Activated CD4-positive, alpha-beta T cell treated with anti-CD3 and anti-CD28 coated beads, Interleukin-2, Interleukin-6, amounts not matched to agents 100 ng/mL and 50 ng/mL, durations not matched to agents 16 hours and 8 hours (primary cell): ENCODE data around the gene SLC25A38.
"Not testable (repeated sequence)": the region's sequence is repeated elsewhere in the genome, so short reads cannot be mapped to it uniquely, and the experiment has no call there.

Source experiments
- DNase-seq: peaks from one replicate; pipeline ENCODE4 v3.0.0-alpha.2; 2020

SLC25A38 gene

DNA sequence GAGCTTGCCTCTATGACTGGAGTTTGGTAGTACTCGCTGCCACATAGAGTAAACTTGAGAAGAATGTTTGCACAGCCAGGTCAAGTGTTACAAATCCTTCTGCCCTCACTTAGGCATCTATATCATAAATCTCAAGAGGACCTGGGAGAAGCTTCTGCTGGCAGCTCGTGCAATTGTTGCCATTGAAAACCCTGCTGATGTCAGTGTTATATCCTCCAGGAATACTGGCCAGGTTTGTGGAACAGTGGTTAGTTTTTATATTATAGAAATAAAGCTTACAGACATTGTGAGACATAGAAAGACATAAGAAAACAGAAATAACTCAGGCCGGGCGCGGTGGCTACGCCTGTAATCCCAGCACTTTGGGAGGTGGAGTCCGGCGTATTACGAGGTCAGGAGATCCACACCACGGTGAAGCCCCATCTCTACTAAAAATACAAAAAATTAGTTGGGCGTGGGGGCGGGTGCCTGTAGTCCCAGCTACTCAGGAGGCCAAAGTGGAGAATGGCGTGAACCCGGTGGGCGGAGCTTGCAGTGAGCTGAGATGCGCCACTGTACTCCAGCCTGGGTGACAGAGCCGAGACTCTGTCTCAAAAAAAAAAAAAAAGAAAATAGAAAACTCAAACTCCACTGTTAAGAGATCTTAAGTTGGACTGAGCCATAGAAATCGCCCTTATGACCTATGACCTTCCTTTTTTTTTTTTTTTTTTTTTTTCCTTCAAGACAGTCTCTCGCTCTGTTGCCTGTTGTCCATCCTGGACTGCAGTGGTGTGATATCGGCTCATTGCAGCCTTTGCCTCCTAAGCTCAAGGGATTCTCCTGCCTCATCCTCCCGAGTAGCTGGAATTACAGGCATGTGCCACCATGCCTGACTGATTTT, 25.6 kb downstream of the SLC25A38 start:
- peak; percentile 81 for DNase-seq

DNA sequence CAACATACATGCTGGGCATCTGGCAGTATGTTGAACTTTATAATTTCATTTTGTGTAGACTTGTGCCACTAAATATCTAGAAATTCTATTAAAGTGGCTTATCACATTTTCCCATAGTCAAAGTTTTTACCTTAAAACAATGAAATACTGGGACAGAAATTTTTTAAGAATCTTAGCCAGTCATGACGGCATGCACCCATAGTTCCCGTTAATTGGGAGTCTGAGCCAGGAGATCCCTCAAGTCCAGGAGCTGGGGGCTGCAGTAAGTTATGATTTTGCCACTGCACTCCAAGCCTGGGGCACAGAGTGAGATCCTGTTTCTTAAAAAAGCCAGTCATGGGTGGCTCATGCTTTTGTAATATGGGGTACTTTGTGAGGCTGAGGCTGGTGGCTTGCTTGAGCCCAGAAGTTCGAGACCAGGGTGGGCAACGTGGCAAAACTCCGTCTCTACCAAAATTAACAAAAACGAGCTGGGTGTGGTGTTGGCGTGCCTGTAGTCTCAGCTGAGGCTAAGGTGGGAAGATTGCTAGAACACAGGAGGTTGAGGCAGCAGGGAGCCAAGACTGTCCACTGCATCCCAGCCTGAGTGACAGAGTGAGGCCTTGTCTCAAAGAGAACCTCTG, 26.5 kb downstream of the SLC25A38 start:
- no peak for DNase-seq

DNA sequence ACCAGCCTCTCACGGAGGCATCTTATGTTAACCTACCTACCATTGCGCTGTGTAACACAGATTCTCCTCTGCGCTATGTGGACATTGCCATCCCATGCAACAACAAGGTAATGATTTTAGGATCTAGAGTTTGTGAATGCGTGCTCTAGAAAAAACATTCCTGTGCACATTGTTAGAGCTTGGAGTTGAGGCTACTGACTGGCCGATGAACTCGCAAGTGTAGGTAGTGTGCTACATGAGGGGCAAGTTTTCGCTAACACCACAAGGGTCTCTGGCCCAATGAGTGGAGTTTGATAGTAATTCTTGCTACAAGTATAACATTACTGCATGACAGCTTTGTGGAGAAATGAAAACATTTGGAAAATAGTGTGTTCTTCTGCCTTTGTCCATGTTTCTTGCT, 27.7 kb downstream of the SLC25A38 start:
- DNase-seq, result no peak

DNA sequence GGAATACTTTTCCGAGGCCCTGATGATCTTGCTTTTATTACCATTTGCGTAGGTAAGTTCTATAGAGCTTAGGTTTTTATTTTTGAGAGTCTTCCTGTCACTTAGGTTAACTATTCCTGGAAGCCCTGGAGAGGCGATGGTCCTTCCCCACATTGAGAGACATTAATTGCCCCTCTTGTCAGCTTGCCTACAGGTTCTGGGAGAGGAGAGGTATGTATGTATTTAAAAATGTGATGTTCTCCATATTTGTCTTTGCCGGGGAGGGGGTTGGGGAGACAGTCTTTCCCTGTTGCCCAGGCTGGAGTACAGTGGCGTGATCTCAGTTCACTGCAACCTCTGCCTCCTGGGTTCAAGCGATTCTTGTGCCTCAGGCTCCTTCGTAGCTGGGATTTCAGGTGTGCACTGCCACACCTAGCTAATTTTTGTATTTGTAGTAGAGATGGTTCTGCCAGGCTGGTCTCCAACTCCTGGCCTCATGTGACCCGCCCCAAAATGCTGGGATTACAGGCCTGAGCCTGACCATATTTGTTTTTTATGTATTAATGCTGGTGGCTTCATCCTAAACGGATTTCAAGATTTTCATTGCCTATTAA, 29.6 kb downstream of the SLC25A38 start:
- DNase-seq, result no peak

DNA sequence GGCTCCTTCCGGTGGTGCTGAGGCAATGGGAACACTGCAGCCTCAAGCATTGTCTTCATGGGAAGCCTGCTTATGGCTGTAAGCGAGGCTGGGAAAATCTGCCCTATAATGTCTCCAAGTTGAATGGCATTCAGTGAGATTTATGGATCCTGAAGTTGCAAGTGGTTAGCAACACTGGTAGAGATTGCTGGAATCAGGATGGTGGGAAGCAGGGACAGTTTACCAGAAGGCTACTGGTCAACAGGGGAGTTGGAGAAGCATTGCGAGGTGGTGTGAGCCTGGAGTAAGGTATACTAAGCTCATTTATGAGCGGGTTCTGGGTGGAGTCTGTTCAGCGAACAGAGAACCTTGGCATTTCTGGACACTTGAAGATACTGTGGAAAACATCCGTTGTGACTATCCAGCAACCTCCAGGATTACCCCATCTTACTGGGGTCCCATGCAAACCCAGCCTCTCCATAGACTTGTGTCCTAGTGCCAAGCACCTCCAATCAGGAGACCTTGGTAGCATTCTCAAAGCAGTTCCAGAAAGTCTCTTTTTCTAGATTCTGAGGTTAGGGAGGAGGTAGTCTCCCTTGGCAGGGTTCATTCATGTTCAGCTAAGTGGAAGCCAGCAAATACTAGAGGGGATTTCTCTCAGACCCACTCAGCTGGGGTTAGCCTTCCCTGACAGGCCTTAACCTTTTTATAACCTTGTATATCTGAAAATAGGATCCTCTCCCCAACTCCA, 30.7 kb downstream of the SLC25A38 start:
- DNase-seq, result no peak

DNA sequence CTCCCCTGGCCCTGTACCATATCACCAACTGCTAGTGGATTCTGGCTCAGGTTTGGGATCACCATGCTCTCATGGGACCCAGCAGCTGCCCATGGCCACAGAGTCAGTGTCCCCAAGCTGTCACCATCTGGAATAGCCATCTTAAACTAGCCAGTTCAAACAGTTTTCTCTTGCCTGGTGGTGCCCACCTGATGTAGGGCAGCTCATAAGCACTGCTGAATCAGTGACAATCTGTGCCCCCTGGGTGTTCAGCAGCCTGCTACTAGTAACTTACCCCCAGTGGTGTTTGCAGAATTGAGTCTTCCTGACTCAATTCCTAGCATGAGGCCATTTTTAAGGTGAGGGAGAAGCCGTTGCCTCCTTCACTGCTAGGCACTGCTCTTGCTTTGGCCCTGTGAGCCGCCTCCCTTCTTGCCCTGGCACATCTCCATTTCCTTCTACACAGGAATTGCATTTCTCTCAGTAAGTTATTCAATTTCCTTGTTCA, 31.3 kb downstream of the SLC25A38 start:
- peak; percentile 28 for DNase-seq

DNA sequence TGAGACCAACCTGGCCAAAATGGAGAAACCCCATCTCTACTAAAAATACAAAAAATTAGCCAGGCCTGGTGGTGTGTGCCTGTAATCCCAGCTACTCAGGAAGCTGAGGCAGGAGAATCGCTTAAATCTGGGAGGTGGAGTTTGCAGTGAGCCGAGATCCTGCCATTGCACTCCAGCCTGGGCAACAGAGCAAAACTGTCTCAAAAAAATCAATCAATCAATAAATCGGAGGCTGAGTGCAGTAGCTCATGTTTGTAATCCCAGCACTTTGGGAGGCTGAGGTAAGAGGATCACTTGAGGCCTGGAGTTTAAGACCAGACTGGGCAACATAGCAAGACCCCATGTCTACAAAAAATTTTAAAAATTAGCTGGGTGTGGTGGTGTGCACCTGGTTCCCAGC, 32.1 kb downstream of the SLC25A38 start:
- DNase-seq, result peak; percentile 23

DNA sequence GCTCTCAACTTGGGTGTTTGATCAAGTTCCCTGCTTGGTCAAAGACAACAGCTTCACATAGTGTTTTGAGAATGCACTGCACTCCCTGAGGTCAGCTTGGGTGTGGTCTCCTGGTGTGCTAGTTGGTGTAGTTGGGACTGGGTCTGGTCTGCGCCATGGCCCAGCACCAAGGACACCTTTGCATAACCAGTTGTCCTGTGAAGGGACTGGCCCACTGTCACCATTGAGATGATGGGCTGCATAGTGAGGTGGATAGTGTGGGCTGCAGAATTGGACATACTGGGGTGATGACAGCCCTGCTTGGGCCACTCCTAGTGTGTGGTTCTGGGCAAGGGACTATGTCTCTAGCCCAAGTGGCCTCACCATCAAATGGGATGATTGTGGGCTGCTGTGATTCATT, 32.8 kb downstream of the SLC25A38 start:
- peak; percentile 30 for DNase-seq

DNA sequence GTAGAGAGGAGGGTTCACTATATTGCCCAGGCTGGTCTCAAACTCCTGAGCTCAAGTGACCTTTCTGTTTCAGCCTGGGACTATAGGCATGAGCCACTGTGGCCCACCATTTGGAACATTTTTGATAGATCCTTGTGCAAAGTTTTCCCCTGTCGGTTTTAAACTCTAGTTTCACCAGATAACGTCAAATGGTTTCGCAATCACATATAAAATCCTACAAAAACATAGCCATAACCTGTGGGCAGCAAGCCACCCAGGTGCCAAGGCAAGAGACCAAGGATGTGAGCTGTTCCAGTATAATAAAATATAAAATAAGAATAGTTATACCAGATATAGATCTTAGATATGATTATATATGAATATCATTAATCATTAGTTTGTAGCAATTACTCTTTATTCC, 33.8 kb downstream of the SLC25A38 start:
- DNase-seq, result not testable (repeated sequence)

DNA sequence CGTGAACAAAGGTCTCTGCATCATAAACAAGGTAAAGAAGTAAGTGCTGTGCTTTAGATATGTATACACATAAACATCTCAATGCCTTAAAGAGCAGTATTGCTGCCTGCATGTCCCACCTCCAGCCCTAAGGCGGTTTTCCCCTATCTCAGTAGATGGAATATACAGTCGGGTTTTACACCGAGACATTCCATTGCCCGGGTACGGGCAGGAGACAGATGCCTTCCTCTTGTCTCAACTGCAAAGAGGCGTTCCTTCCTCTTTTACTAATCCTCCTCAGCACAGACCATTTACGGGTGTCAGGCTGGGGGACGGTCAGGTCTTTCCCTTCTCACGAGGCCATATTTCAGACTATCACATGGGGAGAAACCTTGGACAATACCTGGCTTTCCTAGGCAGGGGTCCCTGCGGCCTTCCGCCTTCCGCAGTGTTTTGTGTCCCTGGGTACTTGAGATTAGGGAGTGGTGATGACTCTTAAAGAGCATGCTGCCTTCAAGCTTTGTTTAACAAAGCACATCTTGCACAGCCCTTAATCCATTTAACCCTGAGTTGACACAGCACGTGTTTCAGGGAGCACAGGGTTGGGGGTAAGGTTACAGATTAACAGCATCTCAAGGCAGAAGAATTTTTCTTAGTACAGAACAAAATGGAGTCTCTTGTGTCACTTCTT, 35.5 kb downstream of the SLC25A38 start:
- DNase-seq, result not testable (repeated sequence)

DNA sequence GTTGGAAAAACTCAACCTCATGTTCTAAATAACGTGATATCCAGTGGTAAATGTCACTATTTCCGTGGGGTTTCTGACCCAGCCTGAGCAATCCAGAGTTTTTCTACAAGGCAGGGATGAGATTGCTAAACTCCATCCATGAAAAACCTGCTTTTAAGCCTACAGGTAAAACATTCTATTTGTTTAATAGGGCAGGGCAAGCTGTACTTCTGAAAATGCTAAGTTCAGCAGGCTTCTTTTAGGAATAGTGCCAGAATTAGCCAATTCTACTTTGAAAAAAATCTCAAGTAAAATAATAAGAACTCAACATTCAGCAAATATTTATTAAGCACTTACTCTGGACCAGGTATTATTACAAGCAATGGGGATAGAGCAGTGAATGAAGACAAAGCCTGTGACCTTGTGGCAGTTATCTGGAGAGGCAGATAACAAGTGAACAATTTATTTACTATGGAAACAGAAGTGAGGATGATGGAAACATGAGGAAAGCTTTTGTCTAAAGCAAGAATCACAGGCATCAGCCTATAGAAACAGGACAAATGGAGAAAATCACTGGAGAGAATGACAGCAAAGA, 36.7 kb downstream of the SLC25A38 start:
- no peak for DNase-seq

DNA sequence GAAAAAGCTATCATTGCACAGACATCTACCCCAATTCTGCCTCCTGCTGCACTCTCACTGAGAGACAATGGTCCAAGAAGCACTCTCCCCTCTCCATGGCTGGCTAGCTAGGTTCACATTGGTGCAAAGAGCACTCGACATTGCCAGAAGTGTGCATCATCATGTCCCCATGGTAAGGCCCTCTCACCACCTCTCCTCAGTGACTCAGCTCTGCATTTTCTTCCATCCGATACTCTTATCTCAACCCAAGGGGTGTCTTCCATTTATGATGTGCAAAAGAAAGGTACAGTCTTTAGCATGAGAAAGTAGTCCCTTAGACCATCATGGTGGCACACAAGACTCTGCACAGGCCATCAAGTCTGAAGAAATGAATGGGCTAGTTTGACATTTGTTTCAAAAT, 37.4 kb downstream of the SLC25A38 start:
- no peak for DNase-seq

DNA sequence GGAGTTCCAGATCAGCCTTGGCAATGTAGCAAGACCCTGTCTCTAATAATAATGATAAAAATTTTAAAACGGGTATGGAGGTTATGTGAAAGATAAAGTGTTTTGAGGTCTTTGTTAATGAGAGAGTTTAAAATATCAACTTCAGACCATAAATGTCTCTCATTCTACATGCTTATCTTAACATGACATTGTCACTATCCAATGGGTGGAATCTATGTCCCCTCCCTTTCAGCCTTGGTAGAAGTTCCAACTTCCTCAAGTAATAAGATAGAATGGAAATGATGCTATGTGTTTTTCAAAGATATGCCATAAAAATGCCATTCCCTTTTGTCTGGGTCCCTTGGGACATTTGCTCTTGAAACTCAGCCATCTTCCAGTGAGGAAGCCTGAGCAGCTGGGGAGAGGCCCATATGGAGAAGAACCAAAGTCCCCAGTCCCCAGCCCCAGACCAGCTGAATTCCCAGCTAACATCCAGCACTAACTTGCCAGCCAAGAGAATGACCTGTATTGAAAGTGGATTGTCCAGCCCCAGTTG, 40.3 kb downstream of the SLC25A38 start:
- DNase-seq, result no peak

DNA sequence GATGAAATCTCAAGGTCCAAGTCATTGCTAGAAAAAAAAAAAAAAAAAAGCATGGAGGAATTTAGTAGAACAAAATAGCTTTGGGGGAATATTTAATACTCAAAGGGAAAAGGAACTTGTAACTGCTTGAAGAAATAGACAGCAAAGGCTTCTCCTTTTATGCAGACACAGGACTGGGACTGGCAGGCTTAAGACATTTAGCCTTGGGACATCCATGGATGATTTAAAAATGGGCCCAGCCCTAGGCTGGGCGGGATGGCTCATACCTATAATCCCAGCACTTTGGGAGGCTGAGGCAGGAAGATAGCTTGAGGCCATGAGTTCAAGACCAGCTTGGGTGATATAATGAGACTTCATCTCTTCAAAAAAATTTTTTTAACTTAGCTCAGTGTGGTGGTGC, 43.1 kb downstream of the SLC25A38 start:
- no peak for DNase-seq

DNA sequence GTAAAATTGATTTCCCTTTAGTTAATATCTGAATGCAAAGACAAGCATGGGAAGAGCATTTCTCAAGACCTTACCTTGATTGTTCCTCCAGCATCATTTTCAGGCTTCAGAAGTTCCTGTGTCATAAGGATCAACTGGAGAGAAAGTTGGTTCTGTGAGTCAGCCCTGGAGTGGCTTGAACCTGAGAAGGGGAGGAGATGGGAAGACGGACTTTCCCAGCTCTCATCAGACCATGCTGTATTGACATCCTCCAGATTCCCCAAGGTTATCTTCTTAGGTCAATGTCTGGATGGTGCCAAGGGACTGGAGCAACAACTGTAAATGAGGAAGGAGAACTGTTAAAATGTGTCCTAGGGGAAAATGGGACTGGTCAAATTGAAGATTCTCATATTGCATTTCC, 44.3 kb downstream of the SLC25A38 start:
- DNase-seq, result no peak

DNA sequence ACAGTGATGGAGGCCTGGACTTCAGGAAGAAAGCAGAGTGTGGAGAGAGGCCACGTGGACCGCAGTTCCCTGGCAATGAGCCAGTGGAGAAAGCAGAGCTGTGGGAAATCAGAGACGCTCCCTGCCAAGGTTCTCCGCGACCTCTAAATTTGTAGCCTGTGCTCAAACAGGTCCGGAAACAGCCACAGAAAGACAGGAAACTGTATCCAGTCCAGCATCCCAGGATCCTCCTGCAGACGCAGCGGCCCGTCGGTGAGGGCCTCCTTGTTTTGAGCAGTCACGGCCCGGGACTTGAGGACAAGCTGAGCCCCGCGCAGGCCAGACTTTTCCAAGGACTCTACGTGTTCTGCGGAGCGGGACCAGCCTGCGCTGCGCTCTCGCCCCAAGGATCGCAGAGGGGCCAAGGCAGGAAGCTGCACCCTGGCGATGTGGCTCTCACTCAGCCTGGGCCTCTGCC, 45.6 kb downstream of the SLC25A38 start:
- DNase-seq, result no peak

DNA sequence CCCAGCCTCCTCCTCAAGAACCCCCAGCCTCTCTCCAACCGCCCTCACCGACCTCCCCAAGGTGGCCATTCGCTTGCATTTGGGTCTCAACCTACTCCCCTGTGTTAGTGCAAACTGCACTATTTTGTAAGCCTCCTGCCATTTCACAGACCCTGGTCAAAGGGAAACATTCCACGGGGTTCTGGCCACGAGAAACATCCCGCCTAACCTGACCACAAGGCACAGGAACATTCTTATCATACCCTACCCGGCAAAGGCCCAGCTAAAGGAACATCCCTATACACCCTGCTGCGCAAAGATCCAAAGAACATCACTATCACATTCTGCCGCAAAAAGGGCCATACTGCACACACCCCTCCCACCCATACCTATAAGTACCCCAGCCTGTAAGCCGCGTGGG, 46.3 kb downstream of the SLC25A38 start:
- no peak for DNase-seq

DNA sequence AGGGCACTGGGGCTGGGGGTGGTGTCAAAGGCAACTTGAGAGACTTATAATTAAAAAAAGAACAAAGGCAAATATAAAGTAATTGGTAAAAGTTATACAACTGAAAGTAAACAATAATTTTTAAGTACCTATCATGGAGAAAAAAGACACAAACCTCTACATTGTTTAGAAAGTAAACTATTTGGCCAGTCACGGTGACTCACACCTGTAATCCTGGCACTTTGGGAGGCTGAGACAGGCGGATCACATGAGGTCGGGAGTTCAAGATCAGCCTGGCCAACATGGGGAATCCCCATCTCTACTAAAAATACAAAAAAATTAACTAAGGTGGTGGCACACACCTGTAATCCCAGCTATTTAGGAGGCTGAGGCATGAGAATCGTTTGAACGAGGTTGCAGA, 49.2 kb downstream of the SLC25A38 start:
- no peak for DNase-seq

DNA sequence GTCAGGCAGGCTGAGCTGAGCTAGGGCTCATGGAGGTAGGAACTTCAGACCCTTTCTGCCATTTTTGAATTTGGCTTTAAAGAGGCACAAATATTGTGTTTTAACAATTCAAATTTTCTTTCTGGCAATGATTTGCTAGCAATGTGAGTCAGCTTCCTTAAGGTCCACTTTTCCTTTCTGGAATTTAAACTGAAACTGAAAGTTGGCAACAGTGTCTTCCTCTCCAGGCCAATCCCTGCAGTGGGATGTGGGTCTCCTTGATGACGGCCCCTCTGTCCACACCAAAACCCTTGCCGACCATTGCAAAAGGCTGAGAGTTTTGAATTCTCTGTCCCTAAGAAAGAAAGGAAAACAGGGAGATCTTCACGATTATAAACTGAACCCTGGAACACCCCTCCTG, 50.5 kb downstream of the SLC25A38 start:
- DNase-seq, result no peak

DNA sequence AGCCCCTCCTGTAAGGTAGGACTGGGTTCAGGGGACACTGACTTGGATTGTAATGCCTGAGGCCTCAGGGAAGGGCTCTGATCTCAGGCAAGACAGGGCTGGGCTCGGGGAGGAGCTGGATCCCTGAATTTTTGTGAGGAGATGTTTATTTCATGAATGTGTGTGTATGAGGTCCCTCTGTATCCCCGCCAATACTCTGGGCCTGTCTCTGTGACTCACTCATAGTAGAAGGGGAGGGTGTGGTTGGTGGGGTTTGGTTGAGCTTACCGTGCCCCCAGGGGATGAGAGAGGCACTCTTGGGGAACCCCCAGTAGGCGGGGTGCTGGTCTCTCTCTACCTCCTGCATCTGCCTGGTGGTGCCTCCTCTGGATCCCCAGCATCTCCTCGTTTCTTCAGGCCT, 51.4 kb downstream of the SLC25A38 start:
- DNase-seq, result no peak

DNA sequence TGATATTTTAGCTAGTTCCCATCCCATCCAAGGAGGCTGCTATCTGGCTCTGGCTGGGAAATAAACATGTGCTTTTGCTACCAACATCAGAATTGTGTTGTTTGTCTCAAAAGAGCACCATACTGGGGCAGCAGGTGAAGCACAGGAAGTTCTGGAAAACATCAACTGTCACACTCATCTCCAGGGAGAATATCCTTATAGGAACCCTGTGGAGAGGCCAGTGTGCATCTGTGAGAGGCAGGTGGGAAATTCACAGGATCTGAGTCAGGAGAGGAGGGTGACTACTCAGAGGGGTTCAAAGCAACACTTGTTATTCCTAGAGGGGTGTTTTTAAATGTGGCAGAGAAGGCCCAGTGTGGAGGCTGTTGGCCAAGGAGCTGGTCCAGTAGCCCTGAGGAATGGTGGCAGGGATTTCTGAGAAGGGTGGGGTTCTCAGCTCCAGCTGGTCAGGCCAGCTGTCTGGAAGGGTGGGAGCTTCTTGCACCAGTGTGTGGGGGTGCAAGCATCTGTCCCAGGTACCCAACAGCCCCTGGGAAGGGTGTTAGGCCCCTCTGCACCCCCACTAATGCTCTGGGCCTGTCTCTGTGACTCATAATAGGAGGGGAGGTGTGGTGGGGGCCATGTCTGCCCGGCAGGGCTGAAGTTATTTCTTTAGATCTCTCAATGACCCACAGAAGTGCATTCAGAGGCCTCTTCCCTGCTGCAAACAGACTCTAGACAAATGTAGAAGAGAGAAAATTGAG, 52.0 kb downstream of the SLC25A38 start:
- no peak for DNase-seq
